DMS 273 treated with DMSO at 0.1 percent for 48 hours (cell line): ENCODE results near the gene LCMT1.
"Not testable (repeated sequence)": the region's sequence is repeated elsewhere in the genome, so short reads cannot be mapped to it uniquely, and the experiment has no call there.

Source experiments
- DNase-seq: peaks from one replicate; lab custom pipeline; 2025; lab: John Stamatoyannopoulos, UW

LCMT1 gene

DNA sequence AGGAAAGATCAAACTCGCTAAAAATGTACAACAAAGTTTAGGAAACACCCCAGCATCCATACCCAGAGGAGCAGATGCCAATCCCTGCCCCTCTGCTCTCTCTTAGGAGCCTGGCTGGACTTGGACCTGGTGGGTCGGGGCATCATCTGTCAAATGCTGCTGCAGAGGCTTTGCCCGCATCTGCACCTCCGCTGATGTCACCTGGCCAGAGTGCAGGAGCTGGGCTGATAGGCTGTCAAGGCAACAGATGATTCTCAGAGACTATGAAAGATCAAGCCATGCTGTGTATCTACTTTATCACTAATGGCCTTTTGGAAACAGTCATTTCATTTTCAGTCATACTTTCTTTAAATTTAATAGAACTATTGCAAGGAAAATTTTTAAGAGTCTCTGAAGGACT lies 15.9 kb upstream of the LCMT1 start:
- no peak for DNase-seq

DNA sequence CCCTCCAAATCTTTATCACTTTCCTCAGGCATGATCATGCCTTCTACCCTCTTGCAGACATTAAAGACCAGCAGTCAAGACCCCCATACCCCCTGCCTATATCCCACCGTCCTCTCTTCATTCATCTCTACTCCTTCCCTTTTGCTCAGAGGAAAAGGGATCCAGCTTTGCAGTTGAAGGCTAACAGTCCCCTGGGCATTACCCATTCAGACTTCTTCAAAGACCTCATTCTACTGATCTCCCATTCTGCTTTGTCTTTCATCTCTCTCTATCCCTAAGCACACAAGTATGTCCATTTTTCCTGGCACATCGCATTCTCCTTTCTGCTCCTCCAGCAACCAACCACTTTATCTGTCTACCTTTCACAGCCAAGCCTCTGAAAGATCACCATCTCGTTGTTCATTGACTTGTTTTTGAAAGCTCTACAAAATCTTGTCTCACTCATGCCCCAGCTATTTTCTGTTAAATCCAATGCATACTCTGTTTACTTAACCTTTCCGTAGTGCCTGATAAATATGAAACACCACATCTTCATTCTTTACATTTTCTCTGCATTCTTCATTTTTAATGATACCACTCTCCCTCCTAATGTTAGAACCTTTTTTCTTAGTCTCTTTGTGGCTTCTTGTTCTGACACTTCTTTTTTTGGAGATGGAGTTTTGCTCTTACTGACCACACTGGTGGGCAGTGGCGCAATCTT lies 14.1 kb upstream of the LCMT1 start:
- DNase-seq: no peak

DNA sequence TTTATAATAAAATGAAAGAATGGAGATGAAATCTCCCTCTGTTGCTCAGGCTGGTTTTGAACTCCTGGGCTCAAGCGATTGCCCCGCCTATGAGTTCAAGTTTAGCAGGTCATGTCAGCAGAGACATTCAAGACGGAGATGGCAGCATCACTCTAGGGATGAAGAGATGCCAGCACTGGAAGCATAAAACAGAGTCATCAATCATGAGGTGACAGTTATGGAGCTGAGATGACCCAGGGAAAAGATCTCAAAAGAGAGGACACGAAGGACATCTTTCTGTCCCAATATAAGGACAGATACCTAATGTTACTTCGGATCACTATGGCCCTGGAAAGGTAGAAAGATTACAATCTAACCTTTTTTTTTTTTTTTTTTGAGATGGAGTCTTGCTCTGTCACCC lies 11.0 kb upstream of the LCMT1 start:
- DNase-seq: no peak

DNA sequence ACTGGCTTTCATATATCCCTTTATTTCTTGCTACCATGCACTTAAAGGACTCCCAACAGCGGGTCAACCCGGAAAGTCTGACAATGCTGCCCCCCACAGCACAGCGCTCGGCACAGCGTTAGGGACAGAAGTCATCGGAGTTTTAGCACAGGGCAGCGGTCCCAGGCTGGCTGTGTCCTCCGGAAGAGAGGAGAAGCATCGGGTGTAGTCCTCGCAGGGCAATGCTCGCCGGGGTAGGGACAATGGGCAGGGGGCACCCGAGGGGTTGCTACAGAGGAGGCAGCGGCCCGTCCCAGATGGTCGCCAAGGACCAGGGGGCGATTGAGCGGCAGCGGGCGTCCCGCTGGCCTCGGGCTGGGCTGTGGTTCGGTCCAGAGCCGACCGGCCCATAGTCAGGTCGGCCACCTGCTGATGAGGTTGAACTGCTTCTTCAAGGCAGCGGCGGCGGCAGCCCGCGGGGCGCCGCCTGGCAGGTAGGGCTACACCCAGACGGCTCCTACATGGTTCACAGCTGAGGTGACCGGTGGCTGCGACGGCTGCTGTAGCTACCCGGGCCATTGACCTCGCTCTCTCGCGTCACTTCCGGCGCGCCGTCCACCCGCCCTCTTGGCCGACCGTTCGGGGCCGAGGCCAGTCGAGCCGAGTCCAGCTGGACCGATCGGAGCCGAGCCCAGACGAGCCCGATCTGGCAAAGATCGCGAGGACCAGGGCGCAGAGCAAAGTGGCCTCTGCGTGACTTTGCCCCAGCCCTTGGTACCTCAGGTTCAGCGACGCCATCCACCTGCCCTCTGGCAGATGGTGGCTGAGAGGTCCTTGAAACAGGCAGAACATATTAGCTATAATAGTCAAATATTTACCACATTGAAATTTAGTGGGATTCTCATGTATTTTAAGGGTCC lies 4.7 kb upstream of the LCMT1 start:
- DNase-seq: no peak

DNA sequence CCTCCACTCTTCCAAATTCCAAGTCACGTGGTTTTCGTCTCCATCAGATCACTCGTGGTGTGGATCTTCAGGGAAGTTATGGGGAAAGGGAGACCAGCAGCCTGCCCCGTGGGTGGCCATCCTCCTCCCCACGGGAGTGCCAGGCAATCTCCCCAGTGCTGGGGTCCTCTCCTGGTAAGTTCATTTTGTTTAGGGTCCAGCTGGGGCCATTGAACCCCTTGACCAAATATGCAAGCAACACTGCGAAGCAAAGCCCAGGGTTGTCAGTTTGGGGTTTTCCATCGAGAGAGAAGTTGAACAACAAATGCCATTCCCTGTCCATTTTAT lies 4.1 kb upstream of the LCMT1 start:
- DNase-seq: no peak

DNA sequence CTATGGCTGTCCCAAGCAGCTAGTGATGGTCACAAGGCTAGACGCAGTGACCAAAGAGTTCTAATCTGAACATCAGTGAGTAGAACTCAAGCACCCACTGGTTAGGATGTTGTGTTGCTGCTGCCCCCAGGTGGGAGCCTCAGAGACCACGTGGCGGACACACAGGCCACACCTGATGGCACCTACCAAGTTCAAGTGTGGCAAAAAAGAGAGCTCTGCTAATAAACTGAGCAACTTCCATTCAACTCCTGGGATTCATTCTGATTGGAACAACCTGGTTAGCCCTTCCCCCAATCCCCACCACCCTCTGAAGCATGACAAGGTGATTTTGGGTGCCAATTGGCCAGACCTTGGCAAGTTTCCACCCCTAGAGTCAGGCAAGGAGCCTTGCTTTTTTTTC lies 3.5 kb upstream of the LCMT1 start:
- no peak for DNase-seq

DNA sequence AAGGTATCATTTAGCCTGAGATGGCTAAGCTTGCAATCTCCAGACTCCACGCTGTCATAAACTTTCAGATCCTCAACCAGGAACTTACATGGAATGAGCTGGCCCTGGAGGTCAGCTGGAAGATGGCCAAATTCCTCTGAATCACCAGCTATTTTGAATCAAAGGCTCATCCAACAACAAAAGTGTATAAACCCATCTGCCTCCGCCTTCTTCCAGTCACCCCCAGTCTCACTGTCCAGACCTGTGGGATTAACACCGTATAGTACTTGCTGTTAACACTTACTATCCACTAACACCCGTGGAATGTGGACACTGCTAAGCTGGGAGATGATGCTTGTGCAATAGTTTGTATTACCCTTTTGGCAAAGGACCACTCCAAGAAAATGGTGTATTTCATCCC lies 1.9 kb upstream of the LCMT1 start:
- no peak for DNase-seq

DNA sequence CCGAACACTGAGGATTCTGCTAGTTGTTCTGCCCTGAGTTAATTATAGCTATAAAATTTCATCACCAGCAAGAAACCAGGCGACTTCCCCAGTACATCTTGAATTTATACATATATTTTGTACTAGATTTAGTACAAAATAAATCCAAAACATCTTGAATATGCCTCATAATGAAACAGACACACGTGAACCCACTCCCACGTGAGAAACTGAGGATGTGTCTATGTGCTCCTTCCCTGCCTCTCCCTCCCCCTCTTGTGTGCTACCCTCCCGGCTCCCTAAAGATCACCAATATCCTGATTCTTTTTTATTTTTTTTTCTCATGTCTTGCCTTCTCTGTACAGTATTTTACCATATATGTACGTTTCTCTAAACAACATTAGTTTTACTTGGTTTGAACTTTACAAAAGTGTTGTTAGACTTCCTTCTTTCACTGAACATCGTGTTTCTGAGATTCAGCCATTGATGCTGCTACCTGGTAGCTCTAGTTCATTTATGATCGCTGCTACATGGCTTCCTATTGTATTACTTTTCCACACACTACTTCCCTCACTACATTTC lies 1.1 kb upstream of the LCMT1 start:
- no peak for DNase-seq

DNA sequence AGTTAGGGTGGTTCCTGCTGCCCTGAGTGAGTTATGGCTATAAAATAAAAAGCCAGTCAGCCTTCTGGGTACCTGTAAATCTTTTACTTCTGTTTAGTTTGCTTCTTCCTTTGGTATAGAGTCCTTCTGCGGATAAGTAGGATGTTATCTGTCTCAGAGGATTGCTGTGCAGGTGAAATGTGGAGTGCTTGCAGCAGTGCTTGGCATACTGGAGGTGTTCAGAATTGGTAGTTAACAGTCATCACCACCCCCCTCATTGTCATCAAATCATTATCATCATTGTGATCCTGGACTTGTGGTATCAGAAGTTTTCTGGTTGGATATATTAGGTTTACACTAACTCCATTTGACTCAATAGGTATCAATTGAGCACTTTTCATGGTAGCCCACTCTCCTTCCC lies 2.6 kb downstream of the LCMT1 start:
- no peak for DNase-seq

DNA sequence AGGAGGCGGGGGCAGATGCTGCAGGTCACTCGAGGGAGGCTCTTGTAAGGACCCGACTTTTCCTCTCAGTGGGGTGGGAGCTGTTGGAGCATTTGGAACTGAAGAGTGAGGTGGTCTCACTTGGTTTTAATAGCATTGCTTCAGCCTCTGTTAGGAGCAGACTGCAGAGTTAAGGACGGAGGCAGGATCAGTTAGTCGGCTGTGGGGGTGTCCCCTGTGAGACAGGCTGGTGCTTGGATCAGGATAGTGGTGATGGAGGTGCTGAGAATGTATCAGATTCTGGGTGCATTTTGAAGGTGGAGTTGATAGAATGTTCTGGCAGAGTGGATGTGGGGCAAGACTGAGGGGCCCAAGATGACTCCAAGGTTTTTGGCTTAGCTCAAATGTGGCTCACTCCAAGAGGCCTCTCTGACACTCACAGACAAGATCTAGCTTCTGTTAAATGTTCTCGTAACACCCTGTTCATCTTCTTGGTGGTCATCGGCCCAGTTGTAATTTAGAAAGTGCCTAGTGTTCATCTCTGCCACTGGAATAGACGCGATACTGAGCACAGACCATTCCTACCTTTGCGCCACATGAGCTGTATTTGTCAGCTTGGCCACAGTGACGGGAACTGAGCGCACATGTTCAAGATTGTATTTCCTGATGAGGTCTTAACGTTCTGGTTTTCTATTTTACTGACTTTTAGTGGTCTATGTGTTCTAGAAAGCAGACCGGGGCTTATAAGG lies 7.5 kb downstream of the LCMT1 start:
- DNase-seq: no peak

DNA sequence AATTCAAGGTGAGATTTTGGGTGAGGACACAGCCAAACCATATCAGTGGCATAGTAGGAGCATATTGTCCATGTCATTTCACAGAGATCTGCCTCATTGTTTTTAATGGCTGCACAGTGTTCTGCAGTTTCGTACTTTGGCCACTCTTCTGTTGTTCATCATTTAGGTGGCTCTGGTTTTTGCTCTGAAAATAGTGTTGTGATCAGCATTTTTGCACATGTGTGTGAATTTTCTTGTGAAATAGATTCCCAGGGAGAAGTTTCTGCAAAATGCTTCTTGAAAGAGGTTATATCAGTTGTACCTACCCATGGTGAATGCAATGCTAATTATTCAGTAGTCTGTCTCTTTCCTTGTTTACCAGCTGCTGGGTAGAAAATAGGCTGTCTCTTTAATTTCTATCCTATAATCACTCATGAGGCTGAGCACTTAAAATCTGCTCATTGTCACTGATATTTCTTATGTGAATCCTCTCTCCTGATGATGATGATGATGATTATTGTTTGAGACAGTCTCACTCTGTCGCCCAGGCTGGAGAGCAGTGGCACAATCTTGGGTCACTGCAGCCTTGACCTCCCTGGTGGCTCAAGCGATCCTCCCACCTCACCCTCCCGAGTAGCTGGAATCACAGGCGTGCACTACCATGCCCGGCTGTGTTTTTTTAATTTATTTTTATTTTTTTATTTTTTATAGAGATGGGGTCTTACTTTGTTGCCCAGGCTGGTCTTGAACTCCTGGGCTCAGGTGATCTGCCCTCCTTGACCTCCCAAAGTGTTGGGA lies 10.5 kb downstream of the LCMT1 start:
- no peak for DNase-seq

DNA sequence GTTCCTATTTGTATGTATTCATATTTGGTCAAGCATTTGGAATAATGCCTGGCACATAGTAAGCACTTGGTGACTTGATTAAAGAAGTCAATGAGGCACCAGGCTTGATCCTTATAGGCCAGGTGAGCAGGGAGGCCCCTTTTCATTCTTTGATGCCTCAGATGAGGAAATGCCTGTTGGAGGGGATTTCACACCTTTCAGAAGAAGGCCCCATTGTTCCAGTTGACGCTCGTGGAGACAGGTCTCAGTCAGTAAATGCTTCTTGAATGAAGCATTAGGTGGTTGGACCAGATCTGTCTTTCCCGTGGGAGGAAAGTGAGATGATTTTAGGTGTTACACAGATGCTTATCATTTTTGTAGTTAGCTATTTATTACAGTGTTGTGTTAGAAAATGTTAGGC lies 13.0 kb downstream of the LCMT1 start:
- DNase-seq: no peak

DNA sequence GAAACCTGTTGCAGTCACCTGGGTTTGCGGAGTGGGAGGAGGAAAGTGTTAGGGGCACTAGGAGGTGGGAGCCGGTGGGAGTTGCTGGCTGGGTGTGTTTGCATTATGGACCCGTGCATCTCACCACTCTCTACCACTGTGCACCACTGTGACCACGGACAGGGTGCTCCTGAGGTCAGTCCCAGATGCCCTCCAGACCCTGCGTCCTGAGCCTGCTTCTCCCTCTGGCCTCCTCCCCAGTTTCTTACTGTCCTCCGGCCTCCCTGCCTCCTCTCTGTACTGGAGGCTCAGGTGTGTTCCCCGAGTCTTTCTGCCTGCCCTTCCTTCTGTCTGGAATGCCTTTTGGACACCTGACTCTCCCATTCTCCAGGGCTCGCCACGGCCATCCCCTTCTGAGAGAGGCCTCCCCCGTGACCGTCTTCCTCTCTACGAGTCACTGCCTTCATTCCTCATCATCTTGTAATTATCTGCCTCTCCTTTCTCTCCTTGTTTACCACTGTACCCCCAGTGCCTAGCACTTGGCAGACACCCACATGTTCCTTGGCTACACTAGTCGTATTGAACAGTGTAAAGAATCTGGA lies 14.6 kb downstream of the LCMT1 start:
- DNase-seq: not testable (repeated sequence)

DNA sequence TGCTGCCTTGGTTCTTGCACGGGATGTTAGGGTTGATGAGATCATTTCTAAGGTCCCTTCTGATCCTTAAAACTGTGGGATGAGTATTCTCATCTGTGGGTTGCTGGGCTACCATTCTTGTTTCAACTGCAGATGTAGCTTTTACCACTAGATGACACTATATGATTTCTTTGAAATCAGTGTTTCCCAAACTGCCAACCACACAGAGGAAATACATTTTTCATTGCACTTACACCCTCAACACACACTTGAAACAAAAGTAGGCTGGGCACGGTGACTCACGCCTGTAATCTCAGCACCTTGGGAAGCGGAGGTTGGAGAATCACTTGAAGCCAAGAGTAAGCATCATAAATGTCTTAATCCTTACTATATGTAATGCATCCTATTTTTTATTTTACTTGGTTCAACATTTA lies 15.3 kb downstream of the LCMT1 start:
- no peak for DNase-seq

DNA sequence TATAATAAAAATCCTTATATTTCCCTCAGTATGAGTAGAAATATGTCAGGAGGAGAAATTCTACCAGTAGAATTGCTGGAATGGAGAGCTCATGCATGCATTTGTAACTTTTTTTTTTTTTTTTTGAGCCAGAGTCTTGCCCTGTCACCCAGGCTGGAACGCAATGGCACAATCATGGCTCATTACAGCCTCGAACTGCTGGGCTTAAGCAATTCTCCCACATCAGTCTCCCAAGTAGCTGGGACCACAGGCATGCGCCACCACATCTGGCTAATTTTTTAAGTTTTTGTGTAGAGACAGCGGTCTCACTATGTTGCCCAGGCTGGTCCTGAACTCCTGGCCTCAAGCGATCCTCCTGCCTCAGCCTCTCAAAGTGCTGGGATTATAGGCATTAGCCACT lies 21.2 kb downstream of the LCMT1 start:
- DNase-seq: not testable (repeated sequence)

DNA sequence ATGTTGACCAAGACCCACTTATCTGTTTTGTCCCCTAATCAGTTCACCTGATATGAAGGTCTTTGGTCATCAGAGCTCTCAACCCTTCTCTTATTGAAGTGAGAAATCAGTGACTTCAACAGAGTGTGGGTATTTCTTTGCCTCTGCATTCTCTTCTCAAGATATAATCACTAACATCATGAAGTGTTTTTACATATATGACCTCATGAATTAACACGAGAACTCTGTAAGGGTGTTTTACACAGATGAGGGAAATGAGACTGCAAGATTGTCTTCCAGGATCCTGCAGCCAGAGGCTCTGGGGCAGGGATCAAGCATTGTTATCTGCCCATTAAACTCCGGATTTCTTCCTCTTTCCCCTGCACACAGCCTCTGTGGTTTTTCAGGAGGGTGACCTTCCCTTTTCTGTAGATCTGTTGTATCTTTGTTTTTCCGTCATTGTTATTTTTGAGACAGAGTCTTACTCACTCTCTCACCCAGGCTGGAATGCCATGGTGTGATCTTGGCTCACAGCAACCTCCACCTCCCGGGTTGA lies 22.7 kb downstream of the LCMT1 start:
- DNase-seq: no peak

DNA sequence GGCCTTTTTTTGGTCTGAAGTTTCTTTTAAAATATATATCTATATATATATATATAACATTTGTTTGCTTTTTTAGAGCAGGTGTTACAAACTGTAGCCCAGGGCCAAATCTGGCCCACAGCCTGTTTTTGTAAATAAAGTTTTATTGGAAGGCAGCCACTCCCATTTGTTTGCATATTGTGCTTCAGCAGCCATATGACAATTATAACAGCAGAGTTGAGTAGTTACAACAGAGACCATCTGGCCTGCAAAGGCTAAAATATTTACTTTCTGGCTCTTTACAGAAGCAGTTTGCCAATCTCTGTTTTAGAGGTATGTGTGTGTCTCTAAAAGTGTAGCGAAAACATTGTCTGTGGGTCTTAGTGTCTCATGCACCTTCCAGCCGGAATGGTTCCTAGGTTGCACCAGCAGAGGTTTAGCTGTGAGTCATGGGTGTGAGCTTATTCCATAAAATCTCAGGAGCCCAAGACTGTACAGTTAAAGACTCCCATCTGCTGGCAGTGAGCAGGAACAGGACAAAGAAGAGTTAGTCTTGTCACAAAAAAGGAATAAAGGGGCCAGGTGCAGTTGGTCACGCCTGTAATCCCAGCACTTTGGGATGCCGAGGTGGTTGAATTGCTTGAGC lies 23.8 kb downstream of the LCMT1 start:
- peak; percentile 27 for DNase-seq

DNA sequence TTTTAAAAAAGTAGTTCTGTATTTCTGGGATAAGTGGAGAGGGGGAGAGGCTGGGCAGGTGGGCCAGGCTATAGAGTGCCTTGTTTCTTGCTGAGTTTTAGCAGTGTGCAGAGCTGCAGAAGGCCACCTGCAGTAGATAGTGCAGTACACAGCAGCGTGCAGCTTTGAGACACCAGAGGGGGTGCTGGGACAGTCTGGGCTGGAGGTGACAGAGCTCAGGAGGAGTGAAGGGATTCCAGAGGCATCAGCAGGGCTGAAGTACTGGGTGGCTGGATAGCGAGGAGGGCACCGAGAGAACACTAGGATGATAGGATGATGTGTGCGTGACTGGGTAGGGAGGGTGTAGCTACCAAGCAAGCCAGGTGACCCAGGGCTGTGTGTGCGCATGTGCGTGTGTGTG lies 26.6 kb downstream of the LCMT1 start:
- no peak for DNase-seq

DNA sequence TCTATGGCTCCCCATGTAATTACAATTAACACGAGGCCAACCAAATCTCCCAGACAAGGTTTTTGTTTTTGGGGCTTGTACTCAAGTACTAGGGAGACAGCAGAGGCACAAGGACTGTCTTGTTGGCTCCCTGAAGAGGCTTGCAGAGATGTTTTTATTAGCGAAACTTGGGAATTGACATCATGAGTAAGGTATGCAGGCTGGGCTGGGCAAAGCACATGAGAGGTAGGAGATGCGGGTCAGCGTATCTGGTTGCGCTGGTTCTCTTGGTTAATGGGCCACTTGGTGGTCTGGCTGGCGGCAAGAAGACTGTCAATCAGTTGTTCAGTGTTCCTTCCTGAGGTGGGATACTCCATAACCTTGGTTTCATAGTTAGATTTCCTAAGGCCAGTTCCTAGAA lies 28.9 kb downstream of the LCMT1 start:
- DNase-seq: no peak

DNA sequence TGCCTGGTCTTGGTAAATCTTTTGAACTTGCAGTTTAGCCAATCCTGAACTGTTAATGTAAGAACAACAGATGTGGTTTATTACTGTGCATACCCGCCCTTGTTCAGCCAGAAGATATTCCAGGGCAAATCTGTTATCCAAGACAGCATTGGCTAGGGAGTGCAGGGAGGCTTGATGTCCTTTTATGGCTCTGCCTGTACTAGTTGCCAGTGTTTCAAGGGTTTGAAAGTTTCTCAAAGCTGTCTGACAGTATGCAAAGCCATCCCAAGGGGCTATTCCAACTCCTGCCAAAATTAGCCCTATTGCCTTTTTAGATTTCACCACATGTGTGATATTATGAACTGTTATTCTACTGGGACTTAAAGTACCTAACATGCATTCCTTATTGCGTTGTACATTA lies 30.1 kb downstream of the LCMT1 start:
- DNase-seq: no peak

DNA sequence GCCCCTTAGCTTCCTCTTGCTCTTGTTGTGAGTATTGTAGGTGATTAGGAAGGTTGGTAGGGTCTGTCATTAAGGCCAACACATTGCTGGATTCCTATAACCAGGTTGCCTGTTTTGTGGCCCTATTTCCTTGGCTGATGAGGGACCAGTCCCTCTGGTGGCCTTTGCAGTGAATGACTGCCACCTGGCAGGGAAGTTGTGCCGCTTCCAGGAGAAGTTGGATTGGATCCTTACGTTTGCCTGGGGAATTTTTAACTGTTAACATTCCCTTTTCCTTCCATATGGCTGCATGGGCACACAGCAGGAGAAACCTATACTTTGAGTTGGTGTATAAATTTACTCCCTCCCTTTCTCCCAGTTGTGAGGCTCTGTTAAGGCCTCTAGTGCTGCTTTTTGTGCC lies 32.4 kb downstream of the LCMT1 start:
- DNase-seq: no peak
